HepG2 (cell line): ENCODE results near the gene MICALL2. TPM values are rescaled to one million over a fixed set of nuclear protein-coding genes. Genes with fewer than 3 reads are reported as not detected.

Experiments used
- CBX1 ChIP-seq: IDR thresholded peaks from one replicate; pipeline ENCODE4 v1.6.1; 2016; ENCODE audit warnings: antibody characterized with exemption, low read depth
- CCDC6 ChIP-seq: sonication (generic); formaldehyde crosslinking; IDR thresholded peaks from 2 replicates; pipeline ENCODE4 v1.8.1; 2022; ENCODE audit warnings: mild to moderate bottlenecking, missing genetic modification reagents, moderate library complexity
- ELF1 ChIP-seq: sonication (generic); formaldehyde crosslinking; IDR thresholded peaks from 2 replicates; pipeline ENCODE4 v1.4.0; 2020; ENCODE audit warnings: missing genetic modification reagents
- ETS1 ChIP-seq: sonication (generic); formaldehyde crosslinking; IDR thresholded peaks from 2 replicates; pipeline ENCODE4 v1.4.0; 2020; ENCODE audit warnings: missing genetic modification reagents
- PRDM10 ChIP-seq: sonication (generic); formaldehyde crosslinking; IDR thresholded peaks from 2 replicates; pipeline ENCODE4 v1.4.0; 2020; ENCODE audit warnings: low read depth, missing genetic modification reagents
- SAP130 ChIP-seq: IDR thresholded peaks from 2 replicates; pipeline ENCODE4 v1.6.1; 2016; ENCODE audit warnings: low read depth
- SETDB1 ChIP-seq: sonication (generic); formaldehyde crosslinking; IDR thresholded peaks from 2 replicates; pipeline ENCODE4 v1.5.1; 2020; ENCODE audit warnings: missing genetic modification reagents, mild to moderate bottlenecking, borderline replicate concordance
- SUZ12 ChIP-seq: fragments of 150-350 bp; IDR thresholded peaks from 2 replicates; pipeline ENCODE4 v1.6.1; 2014; ENCODE audit warnings: low read depth, low read length
- TRIM24 ChIP-seq: sonication (generic); formaldehyde crosslinking; IDR thresholded peaks from 2 replicates; pipeline ENCODE4 v1.8.0; 2022; ENCODE audit warnings: mild to moderate bottlenecking, missing genetic modification reagents
- ZBTB33 ChIP-seq: sonication (generic); formaldehyde crosslinking; IDR thresholded peaks from 2 replicates; pipeline ENCODE4 v1.4.0; 2020; ENCODE audit warnings: missing genetic modification reagents
- ZFP91 ChIP-seq: sonication (generic); formaldehyde crosslinking; IDR thresholded peaks from 2 replicates; pipeline ENCODE4 v1.9.0; 2022; ENCODE audit warnings: missing genetic modification reagents, mild to moderate bottlenecking, borderline replicate concordance
- ZNF441 ChIP-seq: sonication (generic); formaldehyde crosslinking; IDR thresholded peaks from 2 replicates; pipeline ENCODE4 v1.7.0; 2021; ENCODE audit warnings: missing genetic modification reagents, borderline replicate concordance
- ZNF552 ChIP-seq: sonication (generic); formaldehyde crosslinking; IDR thresholded peaks from 2 replicates; pipeline ENCODE4 v1.9.0; 2022; ENCODE audit warnings: missing genetic modification reagents, mild to moderate bottlenecking, borderline replicate concordance
- polyA plus RNA-seq, 8 experiments: library from polyadenylated mRNA; depleted of rRNA in 3 of 8; stranded (reverse) in 7 of 8; unstranded in 1 of 8; fragments of >200 nt; fragmentation: Illumina TruSeq in 4 of 8; extraction: Trizol in 4 of 8; gene quantifications; 2 replicates each; pipeline versions ENCODE4 v1.2.1 to v1.2.3, GENCODE V29; 2011 to 2016; ENCODE audit warnings: low read depth in 4 of 8, missing spikeins in 1 of 8, mixed read lengths in 1 of 8; ENCODE audit not compliant: insufficient read depth in 1 of 8
- total RNA-seq, 5 experiments: library from RNA; depleted of rRNA; stranded (reverse); fragments of >200 nt; fragmentation: Illumina TruSeq; extraction: Trizol; gene quantifications; 2 replicates each; pipeline ENCODE4 v1.2.3, GENCODE V29; 2016; ENCODE audit warnings: low read depth in 1 of 5

Gene MICALL2
- total and polyA plus RNA-seq, 2 of the 13 experiments (the other 11 are each of a cell fraction or from before 2014, with no cell fraction given): 5.8 to 12.4 TPM

- TF ChIP-seq ZFP91 (CRISPR knock-in tag) (no peak), ETS1 (CRISPR knock-in tag) (no peak), CBX1 (no peak), SUZ12 (no peak), ELF1 (no peak), SETDB1 (no peak), ZBTB33 (CRISPR knock-in tag) (0 out of 2 replicates have a peak, but pooled peaks have one; percentile 19), SAP130 (no peak), CCDC6 (0 out of 2 replicates have a peak, but pooled peaks have one; percentile 37), ZNF552 (CRISPR knock-in tag) (no peak), PRDM10 (no peak), ZNF441 (CRISPR knock-in tag) (no peak), TRIM24 (CRISPR knock-in tag) (no peak)
These were observed 26.7 kb downstream of the MICALL2 start (continued) for GRCh38 chr7:1432411-1433082.
